Hypothalamus (tissue), 51 donors: ENCODE measurements around the gene FCER1G.
"Not testable (repeated sequence)": the region's sequence is repeated elsewhere in the genome, so short reads cannot be mapped to it uniquely, and the experiment has no call there.

Source experiments
- DNase-seq, 51 donors: peaks; one replicate each; lab custom pipeline; 2025; lab: John Stamatoyannopoulos, UW

FCER1G gene

GRCh38 chr1:161200992-161201835 is 13.9 kb upstream of the FCER1G start:
- DNase-seq, result peak in 21 of 51 donors; percentile 16 to 83 (median 53)

DNA sequence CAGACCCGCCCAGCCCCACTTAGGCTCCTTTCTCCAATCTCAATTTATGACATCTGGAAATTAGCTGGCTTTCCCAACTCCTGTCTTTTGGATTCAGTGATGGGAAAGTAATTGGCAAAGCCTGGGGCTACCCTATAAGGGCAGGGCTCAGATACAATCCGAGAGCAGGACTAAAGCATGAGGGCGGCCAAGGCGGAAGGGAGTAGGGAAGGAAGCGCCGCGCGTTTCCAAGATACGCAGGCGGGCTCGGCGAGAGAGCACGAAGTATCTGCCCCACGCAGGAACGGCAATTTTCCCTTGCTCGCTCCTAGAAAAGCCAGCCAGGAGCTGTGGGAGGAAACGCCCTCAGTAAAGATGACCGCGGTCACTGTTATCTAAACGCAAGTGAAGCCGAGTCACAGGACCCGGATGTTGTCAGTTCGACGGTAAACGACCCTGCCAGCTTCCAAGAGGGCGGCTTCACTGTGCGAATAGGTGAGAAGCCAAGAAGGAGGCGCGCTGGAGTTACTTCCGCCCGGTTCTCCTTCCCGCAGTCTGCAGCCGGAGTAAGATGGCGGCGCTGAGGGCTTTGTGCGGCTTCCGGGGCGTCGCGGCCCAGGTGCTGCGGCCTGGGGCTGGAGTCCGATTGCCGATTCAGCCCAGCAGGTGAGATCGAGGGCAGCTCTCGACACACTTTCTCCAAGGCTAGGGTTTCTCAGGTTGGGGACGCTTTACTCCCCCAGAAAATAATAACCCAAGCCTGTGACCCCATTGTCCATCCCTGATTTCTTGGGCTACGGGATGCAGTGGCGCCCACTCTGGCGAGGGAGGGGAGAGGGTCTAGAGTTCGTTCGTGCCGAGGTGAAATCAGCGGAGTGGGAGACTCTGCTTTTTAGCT is 13.0 kb upstream of the FCER1G start, which contains the start of gene NDUFS2:
TSS of gene NDUFS2 (plus strand) at position 532 of the 877 bp plus-strand sequence. CDS start at position 551, 19 bp downstream.
- peak; percentile 43 to 99 (median 96) for DNase-seq

DNA sequence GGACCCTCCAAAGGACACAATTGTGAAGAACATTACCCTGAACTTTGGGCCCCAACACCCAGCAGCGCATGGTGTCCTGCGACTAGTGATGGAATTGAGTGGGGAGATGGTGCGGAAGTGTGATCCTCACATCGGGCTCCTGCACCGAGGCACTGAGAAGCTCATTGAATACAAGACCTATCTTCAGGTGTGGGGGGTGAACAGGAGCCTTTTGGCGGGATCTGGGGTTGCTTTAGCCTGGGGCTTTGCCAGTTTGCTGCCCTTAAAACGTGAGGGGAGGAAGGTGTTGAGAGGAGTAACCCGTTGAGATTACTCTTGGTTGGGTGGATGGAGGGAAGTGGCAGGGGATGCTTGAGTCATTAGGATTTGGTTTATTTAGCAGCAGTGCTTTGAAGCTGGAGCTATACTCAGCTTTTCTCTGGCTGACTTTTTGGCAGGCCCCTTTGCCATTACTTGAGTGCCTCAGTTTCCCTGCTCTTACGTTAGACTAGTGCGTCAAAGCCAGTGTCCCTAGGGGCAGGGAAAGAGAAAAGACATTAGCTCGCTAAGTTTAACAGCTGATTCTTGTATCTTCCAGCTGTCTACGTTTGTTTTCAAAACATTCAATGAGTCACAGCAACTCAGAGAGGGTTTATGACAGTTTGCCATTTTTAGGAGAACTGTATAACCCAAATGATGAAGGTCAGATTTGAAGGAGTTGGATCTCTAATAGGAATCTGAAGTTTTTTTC is 8.5 kb upstream of the FCER1G start:
- no peak for DNase-seq

DNA sequence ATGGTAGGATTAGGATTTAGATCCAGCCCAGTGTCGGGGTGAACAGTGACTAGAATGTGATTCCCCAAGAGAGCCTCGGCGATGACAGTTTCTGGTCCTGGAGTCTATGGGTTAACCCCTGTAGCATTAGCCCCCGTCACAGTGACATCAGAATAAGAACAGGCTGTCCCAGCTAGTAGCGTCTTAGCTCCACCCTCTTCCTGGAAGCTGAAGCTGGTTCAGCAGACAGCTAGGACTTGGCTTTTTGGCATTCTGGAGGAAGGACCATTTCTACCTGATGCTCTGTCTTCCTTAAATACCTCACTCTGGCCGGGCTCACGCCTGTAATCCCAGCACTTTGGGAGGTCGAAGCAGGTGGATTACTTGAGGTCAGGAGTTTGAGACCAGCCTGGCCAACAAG is 7.9 kb upstream of the FCER1G start:
- DNase-seq, result peak in 1 of 51 donors; percentile 3

GRCh38 chr1:161209790-161210409 is 5.2 kb upstream of the FCER1G start:
- DNase-seq, result peak in 42 of 51 donors; percentile 10 to 77 (median 52)

DNA sequence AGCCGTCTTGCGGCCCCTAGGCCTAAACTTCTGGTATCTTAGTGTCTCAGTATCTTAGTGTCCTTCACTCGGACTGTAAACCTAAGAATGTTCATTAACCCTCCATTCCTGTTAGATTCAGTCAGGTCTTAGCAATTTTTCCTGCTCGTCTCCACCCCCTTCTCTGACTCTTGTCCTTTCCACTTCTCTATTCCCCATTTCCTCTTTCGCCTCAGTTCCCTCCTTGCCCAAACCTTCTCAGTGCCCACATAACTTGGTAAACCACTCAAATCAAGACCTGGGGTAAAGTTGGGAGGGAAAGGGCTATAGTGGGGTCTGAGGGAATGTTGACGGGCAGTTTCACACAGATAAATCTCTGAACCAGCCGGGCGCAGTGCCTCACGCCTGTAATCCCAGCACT is 726 bp upstream of the FCER1G start:
- no peak for DNase-seq

DNA sequence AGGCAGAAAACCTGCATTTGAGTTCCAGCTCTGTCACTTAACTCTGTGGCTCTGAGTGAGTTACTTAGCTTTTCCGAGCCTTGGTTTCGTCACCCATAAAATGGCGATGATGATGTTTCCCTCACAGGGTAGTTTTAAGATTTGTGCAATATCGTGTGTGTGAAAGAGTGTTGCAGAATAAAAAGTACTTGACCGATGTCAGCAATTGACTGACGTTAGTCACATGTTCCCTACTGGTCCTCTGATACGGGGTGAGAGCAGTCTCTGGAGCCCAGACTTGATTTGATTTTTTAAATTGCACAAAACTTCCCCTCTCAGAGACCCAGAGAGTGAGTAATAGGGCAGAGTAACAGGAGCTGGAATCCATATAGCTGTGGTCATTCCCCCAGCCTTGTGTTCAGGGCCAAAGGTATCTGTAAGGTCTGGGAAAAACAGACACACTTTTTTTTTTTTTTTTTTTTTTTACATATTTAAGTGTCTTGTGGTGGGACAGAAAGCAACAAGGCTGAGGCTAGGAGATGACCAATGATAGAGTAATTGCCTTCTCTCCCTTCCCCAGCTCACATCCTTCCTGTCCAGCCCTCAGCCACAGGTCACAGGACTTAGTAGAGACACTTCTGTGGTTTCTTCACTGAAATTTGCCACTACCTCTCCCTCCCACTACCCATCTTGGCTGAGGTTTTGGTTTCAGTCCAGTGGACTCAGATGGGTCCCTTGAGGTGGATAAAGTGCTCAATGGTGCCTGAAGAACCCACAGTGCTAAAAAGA is 2.0 kb downstream of the FCER1G start:
- peak in 2 of 51 donors; percentile 3 to 5 for DNase-seq

DNA sequence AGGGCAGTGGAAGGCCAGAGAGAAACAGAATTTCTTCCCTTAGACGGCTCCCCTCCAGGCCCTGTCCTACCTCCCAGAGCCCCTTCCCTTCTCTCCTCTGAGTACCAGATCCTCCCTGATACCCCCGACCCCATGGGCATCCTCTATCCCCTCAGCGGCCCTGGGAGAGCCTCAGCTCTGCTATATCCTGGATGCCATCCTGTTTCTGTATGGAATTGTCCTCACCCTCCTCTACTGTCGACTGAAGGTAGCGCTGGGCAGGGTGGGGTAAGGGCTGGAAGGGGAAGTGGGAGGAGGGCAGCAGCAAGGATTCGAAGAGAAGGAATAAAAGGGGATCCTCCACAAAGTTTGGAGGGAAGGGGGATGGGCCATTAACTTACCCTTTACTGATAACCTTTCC is 2.7 kb downstream of the FCER1G start:
- DNase-seq, result no peak

DNA sequence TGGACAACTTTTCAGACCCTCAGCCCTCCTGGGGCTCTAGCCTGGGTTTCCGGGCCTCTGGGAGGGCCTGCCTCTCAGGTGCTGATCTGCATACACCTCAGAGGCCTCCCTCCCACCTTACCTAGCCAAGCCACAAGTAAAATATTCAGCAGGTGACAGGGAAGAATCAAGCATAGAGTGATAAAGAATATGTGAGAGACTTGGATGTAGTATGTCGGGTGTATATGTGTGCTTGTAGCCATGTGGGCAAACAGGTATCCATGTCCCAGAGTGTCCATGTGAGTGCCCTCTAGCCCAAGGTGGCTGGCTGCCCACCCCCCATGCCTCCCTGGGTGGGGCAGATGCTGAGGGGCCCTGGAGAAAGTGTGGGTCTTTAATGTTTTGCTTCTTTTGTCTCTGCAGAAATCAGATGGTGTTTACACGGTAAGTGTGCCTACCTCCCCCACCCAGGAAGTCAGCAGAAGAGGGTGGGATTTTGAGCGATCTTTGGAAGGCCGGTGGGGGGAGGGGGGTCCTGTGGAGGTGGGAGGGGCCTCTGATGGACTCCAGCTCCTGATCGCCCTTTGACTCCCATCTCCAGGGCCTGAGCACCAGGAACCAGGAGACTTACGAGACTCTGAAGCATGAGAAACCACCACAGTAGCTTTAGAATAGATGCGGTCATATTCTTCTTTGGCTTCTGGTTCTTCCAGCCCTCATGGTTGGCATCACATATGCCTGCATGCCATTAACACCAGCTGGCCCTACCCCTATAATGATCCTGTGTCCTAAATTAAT is 3.4 kb downstream of the FCER1G start:
- no peak for DNase-seq

DNA sequence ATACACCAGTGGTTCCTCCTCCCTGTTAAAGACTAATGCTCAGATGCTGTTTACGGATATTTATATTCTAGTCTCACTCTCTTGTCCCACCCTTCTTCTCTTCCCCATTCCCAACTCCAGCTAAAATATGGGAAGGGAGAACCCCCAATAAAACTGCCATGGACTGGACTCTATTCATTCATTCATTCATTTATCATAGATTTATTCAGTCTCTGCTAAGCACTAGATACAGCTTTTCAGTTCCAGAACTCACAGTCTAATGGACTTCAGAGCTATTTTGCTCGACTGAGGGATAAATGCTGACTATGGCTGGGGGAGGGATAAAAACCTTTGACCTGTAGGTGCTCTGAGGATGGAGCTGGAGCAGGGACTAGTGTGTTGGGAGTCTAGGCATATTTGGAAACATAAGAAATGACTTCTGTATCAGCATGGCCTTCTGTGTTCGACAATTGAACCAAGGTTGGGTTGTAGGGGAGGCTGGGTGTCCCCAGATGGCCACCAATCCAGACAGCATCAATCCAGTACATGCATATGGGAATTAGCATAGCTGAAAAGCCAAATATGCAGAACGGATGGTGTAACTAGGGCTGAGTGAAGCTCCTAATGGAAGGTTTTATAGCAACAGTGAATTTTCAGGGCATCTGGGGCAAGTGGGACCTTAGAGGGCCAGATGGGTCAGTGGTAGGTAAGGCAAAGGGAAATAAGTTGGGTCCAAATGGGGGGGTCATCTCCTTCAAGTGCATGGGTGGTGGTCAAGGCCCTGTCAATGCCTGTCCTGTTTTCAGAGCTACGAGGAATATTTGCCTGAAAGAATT is 4.2 kb downstream of the FCER1G start:
- DNase-seq, result no peak

- DNase-seq, result no peak
Observed at GRCh38 chr1:161220002-161220401, 4.9 kb downstream of the FCER1G start.

- DNase-seq, result no peak
Observed at GRCh38 chr1:161222175-161223019, 7.3 kb downstream of the FCER1G start.

DNA sequence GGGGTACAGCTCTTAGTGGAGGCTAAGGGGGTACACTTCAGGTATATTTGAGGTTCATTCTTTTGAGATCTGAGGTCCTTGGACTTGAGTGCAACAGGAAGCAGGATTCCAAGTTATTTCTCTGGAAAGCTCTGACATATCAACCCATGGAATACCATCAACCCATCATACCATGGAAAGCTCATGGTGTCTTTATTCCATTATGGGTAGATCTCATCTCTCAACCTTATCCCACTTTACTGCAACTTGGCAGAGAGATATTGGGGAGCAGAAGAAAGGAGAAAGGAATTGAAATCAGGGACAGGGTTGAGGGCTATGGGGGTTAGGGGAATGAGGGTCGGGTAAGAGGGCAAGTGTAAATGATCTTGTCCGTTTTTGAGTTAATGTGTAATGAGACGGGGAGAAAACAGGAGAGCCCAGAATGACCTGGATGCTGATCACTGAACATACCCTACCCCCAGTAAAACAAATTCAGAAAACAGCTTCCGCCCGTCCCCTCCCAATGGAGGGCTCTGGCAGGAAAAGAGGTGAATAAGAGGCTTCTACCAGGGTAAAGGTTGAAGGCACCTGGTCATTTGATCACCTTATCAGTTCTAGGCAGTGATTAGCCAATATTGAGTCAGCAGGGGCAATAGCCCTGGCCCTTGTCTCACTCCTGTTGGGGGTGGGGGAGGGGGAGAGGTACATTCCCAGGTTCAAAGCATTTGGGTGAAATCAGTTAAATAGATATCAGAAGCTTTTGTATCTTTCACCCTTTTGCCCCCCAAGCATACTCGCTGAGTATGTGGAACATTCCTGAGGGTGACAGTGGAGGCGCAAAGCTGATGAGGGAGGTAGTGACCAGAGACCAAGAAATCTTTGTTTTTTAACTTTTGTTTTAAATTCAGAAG is 9.0 kb downstream of the FCER1G start:
- DNase-seq, result no peak

DNA sequence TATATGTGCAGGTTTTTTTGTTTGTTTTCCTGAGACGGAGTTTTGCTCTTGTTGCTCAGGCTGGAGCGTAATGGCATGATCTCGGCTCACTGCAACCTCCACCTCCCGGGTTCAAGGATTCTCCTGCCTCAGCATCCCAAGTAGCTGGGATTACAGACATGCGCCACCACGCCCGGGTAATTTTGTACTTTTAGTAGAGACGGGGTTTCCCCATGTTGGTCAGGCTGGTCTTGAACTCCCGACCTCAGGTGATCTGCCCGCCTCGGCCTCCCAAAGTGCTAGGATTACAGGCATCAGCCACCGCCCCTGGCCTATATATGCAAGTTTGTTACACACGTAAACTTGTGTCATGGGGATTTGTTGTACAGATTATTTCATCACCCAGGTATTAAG is 9.6 kb downstream of the FCER1G start:
- not testable (repeated sequence) for DNase-seq

DNA sequence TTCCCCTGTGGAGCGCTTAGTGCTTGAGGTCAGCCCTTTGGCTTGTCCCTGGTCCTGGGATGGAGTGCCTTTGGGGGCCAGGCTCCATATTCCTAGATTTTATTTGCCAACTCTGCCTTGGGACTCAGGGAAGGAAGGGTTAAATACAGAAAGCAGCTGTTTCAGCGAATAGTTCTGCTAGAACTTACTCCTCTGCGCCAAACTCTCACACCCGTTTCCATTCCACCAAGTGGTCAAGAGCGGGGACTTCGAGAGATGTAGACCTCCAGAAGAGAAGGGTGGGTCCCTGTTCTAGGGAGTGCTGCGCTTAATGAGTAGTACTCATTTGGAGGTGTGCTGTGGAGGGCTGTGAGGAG is 10.1 kb downstream of the FCER1G start:
- DNase-seq, result no peak
